GM12878 (cell line): Measurements from ENCODE around the gene CRELD2. TPM values are rescaled to one million over a fixed set of nuclear protein-coding genes. Genes with fewer than 3 reads are reported as not detected.

Experiments used
- ATAC-seq: fragments of 200-7000 bp; cut with Tn5 transposase; 3 replicates; pipeline ENCODE4 v1.9.1; 2020; ENCODE audit warnings: mild to moderate bottlenecking, moderate library complexity
- BruUV-seq: library from RNA; stranded (reverse); fragments of 400-500 nt; replicated peaks from 2 replicates; lab custom pipeline; 2021; lab: Mats Ljungman, UMichigan
- CTCF ChIA-PET: fragments of 300-600 bp; sonication (Branson Sonifier 250); formaldehyde crosslinking; extraction: SDS; loops from one replicate; lab custom pipeline; 2021; ENCODE audit warnings: inconsistent platforms; lab: Yijun Ruan, JAX
- POLR2A ChIA-PET: fragments of 350-600 bp; formaldehyde crosslinking; extraction: SDS; loops from one replicate; lab custom pipeline; 2021; ENCODE audit warnings: inconsistent platforms; lab: Charles Lee
- RAD21 ChIA-PET: fragments of 300-600 bp; sonication (Branson Sonifier 250); formaldehyde crosslinking; loops from one replicate; lab custom pipeline; 2023; ENCODE audit warnings: antibody characterized with exemption; ENCODE audit not compliant: unreplicated experiment; lab: Charles Lee
- SMC1A ChIA-PET: fragments of 300-600 bp; sonication (Branson Sonifier 250); formaldehyde crosslinking; loops from one replicate; lab custom pipeline; 2023; ENCODE audit not compliant: unreplicated experiment, uncharacterized antibody; lab: Charles Lee
- DNase-seq: peaks from one replicate; pipeline ENCODE4 v3.0.0-alpha.2; 2011; ENCODE audit warnings: low read depth, low spot score
- FAIRE-seq: peaks from 3 replicates; lab custom pipeline; 2011; peaks lifted over from hg19 to GRCh38; lab: Jason Lieb, UNC
- H2AFZ ChIP-seq: 2 replicates; pipeline ENCODE4 v1.6.0; 2011; ENCODE audit warnings: low read depth, low read length, control low read depth; ENCODE audit not compliant: control insufficient read depth
- H3K27ac ChIP-seq: 2 replicates; pipeline ENCODE4 v1.5.1; 2011; ENCODE audit warnings: control low read depth; ENCODE audit not compliant: control insufficient read depth, insufficient read depth
- H3K27me3 ChIP-seq, 2 experiments: replicated peaks in 1 of 2; 2 replicates each; pipeline versions ENCODE4 v1.6.0 to v1.6.1; 2011; ENCODE audit warnings: low read length in 1 of 2; ENCODE audit not compliant: control insufficient read depth in 2 of 2, insufficient read depth in 2 of 2
- H3K36me3 ChIP-seq, 2 experiments: 2 replicates each; pipeline ENCODE4 v1.5.1; 2011; ENCODE audit warnings: low read length in 1 of 2; ENCODE audit not compliant: control insufficient read depth in 2 of 2, insufficient read depth in 2 of 2
- H3K4me1 ChIP-seq: 2 replicates; pipeline ENCODE4 v1.6.1; 2011; ENCODE audit warnings: mild to moderate bottlenecking, low read length, moderate library complexity, mixed read lengths; ENCODE audit not compliant: control insufficient read depth, insufficient read depth
- H3K4me2 ChIP-seq: 2 replicates; pipeline ENCODE4 v1.6.0; 2011; ENCODE audit warnings: control low read depth; ENCODE audit not compliant: control insufficient read depth, insufficient read depth
- H3K4me3 ChIP-seq: fragments of 200-600 bp; sonication (generic); 2 replicates; pipeline ENCODE4 v1.5.1; 2016
- H3K79me2 ChIP-seq: 2 replicates; pipeline ENCODE4 v1.6.0; 2011; ENCODE audit warnings: low read length; ENCODE audit not compliant: control insufficient read depth, insufficient read depth
- H3K9ac ChIP-seq: 2 replicates; pipeline ENCODE4 v1.8.0; 2011; ENCODE audit warnings: low read length, control low read depth, mixed read lengths; ENCODE audit not compliant: control insufficient read depth, insufficient read depth
- H3K9me3 ChIP-seq: replicated peaks from 3 replicates; pipeline ENCODE4 v1.5.1; 2011; ENCODE audit warnings: mild to moderate bottlenecking, low read length; ENCODE audit not compliant: control insufficient read depth, insufficient read depth
- H4K20me1 ChIP-seq: 2 replicates; pipeline ENCODE4 v1.6.0; 2011; ENCODE audit not compliant: control insufficient read depth, insufficient read depth
- CBFB ChIP-seq: IDR thresholded peaks from 2 replicates; pipeline ENCODE4 v1.6.1; 2016; ENCODE audit warnings: antibody characterized with exemption, low read depth
- IKZF1 ChIP-seq: fragments of 450-650 bp; conservative IDR thresholded peaks from 2 replicates; pipeline ENCODE4 v1.6.1; 2017; ENCODE audit warnings: antibody characterized with exemption, mild to moderate bottlenecking
- KDM1A ChIP-seq: fragments of 200-600 bp; sonication (generic); IDR thresholded peaks from 2 replicates; pipeline ENCODE4 v1.6.1; 2016; ENCODE audit warnings: borderline replicate concordance
- KLF5 ChIP-seq: fragments of 450-650 bp; IDR thresholded peaks from 2 replicates; pipeline ENCODE4 v1.6.1; 2014; ENCODE audit warnings: mild to moderate bottlenecking; ENCODE audit not compliant: partially characterized antibody
- NFXL1 ChIP-seq: fragments of 450-650 bp; IDR thresholded peaks from 2 replicates; pipeline ENCODE4 v1.6.1; 2017; ENCODE audit warnings: antibody characterized with exemption, mild to moderate bottlenecking, borderline replicate concordance
- NFYA ChIP-seq: IDR thresholded peaks from 2 replicates; pipeline ENCODE4 v1.6.1; 2011; ENCODE audit warnings: low read depth, mild to moderate bottlenecking, low read length, improper control_type of control experiment, borderline replicate concordance
- RBBP5 ChIP-seq: fragments of 200-600 bp; sonication (generic); conservative IDR thresholded peaks from 2 replicates; pipeline ENCODE4 v1.6.1; 2016
- RELA ChIP-seq: fragments of 450-650 bp; IDR thresholded peaks from 2 replicates; pipeline ENCODE4 v1.8.0; 2014; ENCODE audit warnings: borderline replicate concordance; ENCODE audit not compliant: partially characterized antibody
- SMC3 ChIP-seq: IDR thresholded peaks from 2 replicates; pipeline ENCODE4 v1.6.1; 2011; ENCODE audit warnings: low read length, improper control_type of control experiment, borderline replicate concordance
- TAF1 ChIP-seq: IDR thresholded peaks from 2 replicates; pipeline ENCODE4 v1.6.1; 2011; ENCODE audit warnings: mild to moderate bottlenecking, low read depth, low read length, borderline replicate concordance
- ZNF384 ChIP-seq: IDR thresholded peaks from 2 replicates; pipeline ENCODE4 v1.6.1; 2012; ENCODE audit warnings: low read depth, mild to moderate bottlenecking, low read length, improper control_type of control experiment, borderline replicate concordance
- ZZZ3 ChIP-seq: IDR thresholded peaks from 2 replicates; pipeline ENCODE4 v1.6.1; 2011; ENCODE audit warnings: low read depth; ENCODE audit not compliant: control insufficient read depth, insufficient read length
- WGBS: methylation state at CpG from one replicate; pipeline ENCODE4 v1.1.6; 2016; ENCODE audit warnings: low lambda C conversion rate; ENCODE audit not compliant: insufficient replicate concordance, insufficient coverage; ENCODE audit errors: missing lambda C conversion rate; 5-methylcytosine and 5-hydroxymethylcytosine counted together
- in situ Hi-C: fragments of 300-500 bp; cut with MboI; formaldehyde crosslinking; loops from 9 replicates; pipeline ENCODE4 v1.14.3; 2018; ENCODE audit warnings: mixed read lengths
- intact Hi-C: fragments of 100-400 bp; cut with micrococcal nuclease; formaldehyde crosslinking; loops from one replicate; pipeline ENCODE4 v1.14.2; 2022; ENCODE audit not compliant: unreplicated experiment
- polyA plus RNA-seq, 11 experiments: library from polyadenylated mRNA; depleted of rRNA in 4 of 11; unstranded in 6 of 11; stranded (reverse) in 5 of 11; fragments of >200 nt; fragmentation: Nextera tagmentation in 4 of 11; fragmentation: Illumina TruSeq in 1 of 11; extraction: Ambion mirVana in 4 of 11; extraction: Trizol in 1 of 11; gene quantifications; 1 replicate in 1 of 11; 2 replicates in 10 of 11; pipeline versions ENCODE4 v1.2.1 to v1.2.3, GENCODE V29; 2011 to 2016; ENCODE audit warnings: inconsistent platforms in 2 of 11, missing spikeins in 2 of 11, low read depth in 1 of 11
- total RNA-seq, 4 experiments: library from RNA; depleted of rRNA in 3 of 4; stranded (reverse); fragments of >200 nt in 3 of 4; fragmentation: Illumina TruSeq in 1 of 4; extraction: Trizol in 1 of 4; gene quantifications; 2 replicates each; pipeline versions ENCODE4 v1.2.1 to v1.2.3, GENCODE V29; 2013 to 2021
- TF ChIP-seq, protein P1 (sequence below): fragments of 450-650 bp; IDR thresholded peaks from 2 replicates; pipeline ENCODE4 v1.6.1; 2017; ENCODE audit warnings: mild to moderate bottlenecking, moderate library complexity
- TF ChIP-seq, protein P2 (sequence below): IDR thresholded peaks from 2 replicates; pipeline ENCODE4 v1.6.1; 2012; ENCODE audit warnings: low read length, inconsistent platforms

CRELD2 gene
- total and polyA plus RNA-seq, 10 of the 15 experiments (the other 5 are each of a cell fraction or from before 2014, with no cell fraction given): 9.4 to 111 (median 25.9) TPM

DNA sequence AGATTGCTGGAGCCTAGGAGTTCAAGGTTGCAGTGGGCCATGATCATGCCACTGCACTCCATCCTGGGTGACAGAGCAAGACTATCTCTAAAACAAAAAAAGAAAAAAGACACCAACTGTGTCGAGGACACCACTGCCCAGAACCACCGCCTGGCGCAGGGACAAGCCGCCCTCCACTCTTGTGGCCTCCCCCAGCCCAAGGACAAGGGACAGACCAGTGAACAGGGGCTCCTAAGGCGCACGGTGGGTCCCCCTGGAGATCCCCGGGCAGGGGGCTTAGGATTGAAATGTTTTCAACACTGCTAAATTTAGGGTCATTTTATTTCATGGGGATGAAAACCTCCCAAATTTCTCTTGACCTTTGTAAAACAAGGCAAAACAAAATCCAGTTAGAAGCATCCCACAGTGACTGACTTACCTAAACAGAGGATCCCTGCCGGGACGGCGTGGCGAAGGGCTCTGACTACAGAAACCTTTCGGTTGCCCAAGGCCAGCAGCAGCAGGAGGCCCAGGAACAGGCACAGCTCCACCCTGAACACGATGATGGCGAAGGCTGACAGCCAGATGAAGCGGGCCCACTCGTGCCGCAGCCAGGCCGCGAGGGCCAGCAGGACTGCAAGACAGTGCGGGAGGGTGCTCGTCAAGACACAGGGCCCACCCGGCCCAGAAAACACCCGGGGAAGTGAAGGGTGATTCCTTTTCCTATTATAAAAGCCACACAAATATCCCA, 8.8 kb upstream of the CRELD2 start (continued):
- TF ChIP-seq, protein P1, sequence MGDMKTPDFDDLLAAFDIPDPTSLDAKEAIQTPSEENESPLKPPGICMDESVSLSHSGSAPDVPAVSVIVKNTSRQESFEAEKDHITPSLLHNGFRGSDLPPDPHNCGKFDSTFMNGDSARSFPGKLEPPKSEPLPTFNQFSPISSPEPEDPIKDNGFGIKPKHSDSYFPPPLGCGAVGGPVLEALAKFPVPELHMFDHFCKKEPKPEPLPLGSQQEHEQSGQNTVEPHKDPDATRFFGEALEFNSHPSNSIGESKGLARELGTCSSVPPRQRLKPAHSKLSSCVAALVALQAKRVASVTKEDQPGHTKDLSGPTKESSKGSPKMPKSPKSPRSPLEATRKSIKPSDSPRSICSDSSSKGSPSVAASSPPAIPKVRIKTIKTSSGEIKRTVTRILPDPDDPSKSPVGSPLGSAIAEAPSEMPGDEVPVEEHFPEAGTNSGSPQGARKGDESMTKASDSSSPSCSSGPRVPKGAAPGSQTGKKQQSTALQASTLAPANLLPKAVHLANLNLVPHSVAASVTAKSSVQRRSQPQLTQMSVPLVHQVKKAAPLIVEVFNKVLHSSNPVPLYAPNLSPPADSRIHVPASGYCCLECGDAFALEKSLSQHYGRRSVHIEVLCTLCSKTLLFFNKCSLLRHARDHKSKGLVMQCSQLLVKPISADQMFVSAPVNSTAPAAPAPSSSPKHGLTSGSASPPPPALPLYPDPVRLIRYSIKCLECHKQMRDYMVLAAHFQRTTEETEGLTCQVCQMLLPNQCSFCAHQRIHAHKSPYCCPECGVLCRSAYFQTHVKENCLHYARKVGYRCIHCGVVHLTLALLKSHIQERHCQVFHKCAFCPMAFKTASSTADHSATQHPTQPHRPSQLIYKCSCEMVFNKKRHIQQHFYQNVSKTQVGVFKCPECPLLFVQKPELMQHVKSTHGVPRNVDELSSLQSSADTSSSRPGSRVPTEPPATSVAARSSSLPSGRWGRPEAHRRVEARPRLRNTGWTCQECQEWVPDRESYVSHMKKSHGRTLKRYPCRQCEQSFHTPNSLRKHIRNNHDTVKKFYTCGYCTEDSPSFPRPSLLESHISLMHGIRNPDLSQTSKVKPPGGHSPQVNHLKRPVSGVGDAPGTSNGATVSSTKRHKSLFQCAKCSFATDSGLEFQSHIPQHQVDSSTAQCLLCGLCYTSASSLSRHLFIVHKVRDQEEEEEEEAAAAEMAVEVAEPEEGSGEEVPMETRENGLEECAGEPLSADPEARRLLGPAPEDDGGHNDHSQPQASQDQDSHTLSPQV: no peak
- TF ChIP-seq SMC3 (no peak), IKZF1 (no peak), CBFB (no peak), ZNF384 (no peak), RBBP5 (no peak)

DNA sequence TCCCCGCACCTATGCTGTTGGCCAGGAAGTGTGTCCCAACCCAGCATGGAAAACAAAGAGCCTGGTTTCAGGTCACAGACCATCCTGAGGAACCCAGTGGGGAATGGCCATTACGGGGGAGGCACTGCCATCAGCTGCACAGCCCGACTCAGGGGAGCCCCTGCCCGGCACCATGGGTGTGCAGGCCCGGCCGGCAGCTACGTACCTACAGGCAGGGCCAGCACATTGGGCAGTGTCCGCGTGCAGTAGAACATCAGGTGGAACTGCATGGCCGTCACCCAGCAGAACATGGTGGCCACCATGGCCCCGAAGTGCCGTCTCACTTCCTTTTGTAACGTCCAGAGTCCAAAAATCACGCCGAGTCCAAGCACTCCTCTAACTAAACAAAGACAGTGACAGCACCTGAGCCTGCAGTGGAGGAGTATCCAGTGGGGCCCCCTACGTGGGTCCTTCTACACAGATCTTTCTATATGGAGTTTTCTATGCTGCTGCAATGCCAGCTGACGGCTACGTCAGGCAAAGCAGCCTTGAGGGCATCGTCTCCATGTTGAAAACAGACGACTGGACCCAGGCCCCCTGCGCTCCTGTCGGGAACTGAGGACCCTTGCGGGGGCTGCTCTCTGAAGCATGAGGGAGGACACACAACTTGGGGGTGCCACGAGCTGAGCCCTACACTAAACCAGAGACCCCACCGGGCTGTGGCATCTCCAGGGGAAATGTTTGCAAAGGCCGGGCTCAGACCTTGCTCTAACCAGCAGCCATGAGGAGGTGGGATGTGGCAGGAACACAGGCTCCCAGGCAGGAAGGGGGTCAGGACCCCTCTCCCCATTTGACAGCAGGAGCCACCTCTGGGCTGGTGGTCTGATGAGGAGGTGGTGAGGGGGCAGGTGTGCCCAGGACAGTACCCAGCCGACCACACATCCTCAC, 7.9 kb upstream of the CRELD2 start:
- H3K9ac ChIP-seq: no peak overlapping the region
- H3K27ac ChIP-seq: no peak overlapping the region
- H3K36me3 ChIP-seq: peaks cover 0 to 7% of the 10 kb centered on the region in 2 experiments; a peak in 3 of 4 replicates
- no peaks in the 10 kb centered on the region for H3K4me1 ChIP-seq
- RAD21 ChIA-PET: no interaction called here
- FAIRE-seq (no peak), ATAC-seq (no peak)
- TF ChIP-seq, protein P2, sequence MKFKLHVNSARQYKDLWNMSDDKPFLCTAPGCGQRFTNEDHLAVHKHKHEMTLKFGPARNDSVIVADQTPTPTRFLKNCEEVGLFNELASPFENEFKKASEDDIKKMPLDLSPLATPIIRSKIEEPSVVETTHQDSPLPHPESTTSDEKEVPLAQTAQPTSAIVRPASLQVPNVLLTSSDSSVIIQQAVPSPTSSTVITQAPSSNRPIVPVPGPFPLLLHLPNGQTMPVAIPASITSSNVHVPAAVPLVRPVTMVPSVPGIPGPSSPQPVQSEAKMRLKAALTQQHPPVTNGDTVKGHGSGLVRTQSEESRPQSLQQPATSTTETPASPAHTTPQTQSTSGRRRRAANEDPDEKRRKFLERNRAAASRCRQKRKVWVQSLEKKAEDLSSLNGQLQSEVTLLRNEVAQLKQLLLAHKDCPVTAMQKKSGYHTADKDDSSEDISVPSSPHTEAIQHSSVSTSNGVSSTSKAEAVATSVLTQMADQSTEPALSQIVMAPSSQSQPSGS: no peak
- TF ChIP-seq RELA: no peak
- TF ChIP-seq ZZZ3: no peak
- no peak for TF ChIP-seq KDM1A
- no peak for TF ChIP-seq NFXL1
- no peak for TF ChIP-seq KLF5
- no peak for TF ChIP-seq NFYA
- no peak for TF ChIP-seq TAF1
- TF ChIP-seq ZNF384: no peak
- TF ChIP-seq, all 136 proteins: peak for 0
- no TSS peak for BruUV-seq
- DNase-seq: no peak
- no peak overlapping the region for H3K4me2 ChIP-seq
- H3K79me2 ChIP-seq: no peaks in the 10 kb centered on the region
- in situ Hi-C loops (no loop called here), intact Hi-C loops (no loop called here)
- no peak overlapping the region for H3K4me3 ChIP-seq
- CTCF ChIA-PET: no interaction called here
- no peaks in the 10 kb centered on the region for H4K20me1 ChIP-seq
- WGBS: 87% methylated on average over 26 of the region's 27 CpGs
- SMC1A ChIA-PET: no interaction called here
- no peaks in the 10 kb centered on the region for H3K9me3 ChIP-seq
- POLR2A ChIA-PET: no interaction called here
- H3K27me3 ChIP-seq: no peaks in the 10 kb centered on the region
- no peak overlapping the region for H2AFZ ChIP-seq
